GM12878 (cell line): ENCODE data around the gene CYP1A2. TPM values are rescaled to one million over a fixed set of nuclear protein-coding genes. Genes with fewer than 3 reads are reported as not detected.

Experiments used
- ATAC-seq: fragments of 200-7000 bp; cut with Tn5 transposase; 3 replicates; pipeline ENCODE4 v1.9.1; 2020; ENCODE audit warnings: mild to moderate bottlenecking, moderate library complexity
- BruUV-seq: library from RNA; stranded (reverse); fragments of 400-500 nt; replicated peaks from 2 replicates; lab custom pipeline; 2021; lab: Mats Ljungman, UMichigan
- CTCF ChIA-PET: fragments of 300-600 bp; sonication (Branson Sonifier 250); formaldehyde crosslinking; extraction: SDS; loops from one replicate; lab custom pipeline; 2021; ENCODE audit warnings: inconsistent platforms; lab: Yijun Ruan, JAX
- POLR2A ChIA-PET: fragments of 350-600 bp; formaldehyde crosslinking; extraction: SDS; loops from one replicate; lab custom pipeline; 2021; ENCODE audit warnings: inconsistent platforms; lab: Charles Lee
- RAD21 ChIA-PET: fragments of 300-600 bp; sonication (Branson Sonifier 250); formaldehyde crosslinking; loops from one replicate; lab custom pipeline; 2023; ENCODE audit warnings: antibody characterized with exemption; ENCODE audit not compliant: unreplicated experiment; lab: Charles Lee
- SMC1A ChIA-PET: fragments of 300-600 bp; sonication (Branson Sonifier 250); formaldehyde crosslinking; loops from one replicate; lab custom pipeline; 2023; ENCODE audit not compliant: unreplicated experiment, uncharacterized antibody; lab: Charles Lee
- DNase-seq: peaks from one replicate; pipeline ENCODE4 v3.0.0-alpha.2; 2011; ENCODE audit warnings: low read depth, low spot score
- FAIRE-seq: peaks from 3 replicates; lab custom pipeline; 2011; peaks lifted over from hg19 to GRCh38; lab: Jason Lieb, UNC
- H2AFZ ChIP-seq: 2 replicates; pipeline ENCODE4 v1.6.0; 2011; ENCODE audit warnings: low read depth, low read length, control low read depth; ENCODE audit not compliant: control insufficient read depth
- H3K27ac ChIP-seq: 2 replicates; pipeline ENCODE4 v1.5.1; 2011; ENCODE audit warnings: control low read depth; ENCODE audit not compliant: control insufficient read depth, insufficient read depth
- H3K27me3 ChIP-seq, 2 experiments: replicated peaks in 1 of 2; 2 replicates each; pipeline versions ENCODE4 v1.6.0 to v1.6.1; 2011; ENCODE audit warnings: low read length in 1 of 2; ENCODE audit not compliant: control insufficient read depth in 2 of 2, insufficient read depth in 2 of 2
- H3K36me3 ChIP-seq, 2 experiments: 2 replicates each; pipeline ENCODE4 v1.5.1; 2011; ENCODE audit warnings: low read length in 1 of 2; ENCODE audit not compliant: control insufficient read depth in 2 of 2, insufficient read depth in 2 of 2
- H3K4me1 ChIP-seq: 2 replicates; pipeline ENCODE4 v1.6.1; 2011; ENCODE audit warnings: mild to moderate bottlenecking, low read length, moderate library complexity, mixed read lengths; ENCODE audit not compliant: control insufficient read depth, insufficient read depth
- H3K4me2 ChIP-seq: 2 replicates; pipeline ENCODE4 v1.6.0; 2011; ENCODE audit warnings: control low read depth; ENCODE audit not compliant: control insufficient read depth, insufficient read depth
- H3K4me3 ChIP-seq: fragments of 200-600 bp; sonication (generic); 2 replicates; pipeline ENCODE4 v1.5.1; 2016
- H3K79me2 ChIP-seq: 2 replicates; pipeline ENCODE4 v1.6.0; 2011; ENCODE audit warnings: low read length; ENCODE audit not compliant: control insufficient read depth, insufficient read depth
- H3K9ac ChIP-seq: 2 replicates; pipeline ENCODE4 v1.8.0; 2011; ENCODE audit warnings: low read length, control low read depth, mixed read lengths; ENCODE audit not compliant: control insufficient read depth, insufficient read depth
- H3K9me3 ChIP-seq: replicated peaks from 3 replicates; pipeline ENCODE4 v1.5.1; 2011; ENCODE audit warnings: mild to moderate bottlenecking, low read length; ENCODE audit not compliant: control insufficient read depth, insufficient read depth
- H4K20me1 ChIP-seq: 2 replicates; pipeline ENCODE4 v1.6.0; 2011; ENCODE audit not compliant: control insufficient read depth, insufficient read depth
- BACH1 ChIP-seq: fragments of 450-650 bp; IDR thresholded peaks from 2 replicates; pipeline ENCODE4 v1.6.1; 2017; ENCODE audit warnings: mild to moderate bottlenecking, borderline replicate concordance
- CEBPB ChIP-seq, 2 experiments: fragments of 150-350 bp in 1 of 2; IDR thresholded peaks; 2 replicates each; pipeline ENCODE4 v1.6.1; 2012 to 2014; ENCODE audit warnings: low read depth in 2 of 2, low read length in 2 of 2, borderline replicate concordance in 1 of 2, inconsistent platforms in 1 of 2
- EZH2 ChIP-seq: IDR thresholded peaks from 2 replicates; pipeline ENCODE4 v1.6.1; 2012; ENCODE audit warnings: low read depth, mild to moderate bottlenecking, control low read depth, inconsistent platforms, low read length, borderline replicate concordance; ENCODE audit not compliant: control insufficient read depth
- FOXM1 ChIP-seq: IDR thresholded peaks from 2 replicates; pipeline ENCODE4 v1.6.1; 2012; ENCODE audit warnings: low read depth, mild to moderate bottlenecking, inconsistent platforms, low read length, moderate library complexity
- GABPA ChIP-seq: IDR thresholded peaks from 2 replicates; pipeline ENCODE4 v1.6.1; 2014; ENCODE audit warnings: antibody characterized with exemption, low read depth, mild to moderate bottlenecking, inconsistent platforms
- KAT2A ChIP-seq: conservative IDR thresholded peaks from 2 replicates; pipeline ENCODE4 v1.6.1; 2011; ENCODE audit warnings: low read depth, low read length; ENCODE audit not compliant: control insufficient read depth
- RCOR1 ChIP-seq: conservative IDR thresholded peaks from 2 replicates; pipeline ENCODE4 v1.6.1; 2012; ENCODE audit warnings: low read depth, low read length, improper control_type of control experiment
- RFX5 ChIP-seq: IDR thresholded peaks from 2 replicates; pipeline ENCODE4 v1.6.1; 2011; ENCODE audit warnings: low read depth, low read length, improper control_type of control experiment
- WGBS: methylation state at CpG from one replicate; pipeline ENCODE4 v1.1.6; 2016; ENCODE audit warnings: low lambda C conversion rate; ENCODE audit not compliant: insufficient replicate concordance, insufficient coverage; ENCODE audit errors: missing lambda C conversion rate; 5-methylcytosine and 5-hydroxymethylcytosine counted together
- in situ Hi-C: fragments of 300-500 bp; cut with MboI; formaldehyde crosslinking; loops from 9 replicates; pipeline ENCODE4 v1.14.3; 2018; ENCODE audit warnings: mixed read lengths
- intact Hi-C: fragments of 100-400 bp; cut with micrococcal nuclease; formaldehyde crosslinking; loops from one replicate; pipeline ENCODE4 v1.14.2; 2022; ENCODE audit not compliant: unreplicated experiment
- polyA plus RNA-seq, 11 experiments: library from polyadenylated mRNA; depleted of rRNA in 4 of 11; unstranded in 6 of 11; stranded (reverse) in 5 of 11; fragments of >200 nt; fragmentation: Nextera tagmentation in 4 of 11; fragmentation: Illumina TruSeq in 1 of 11; extraction: Ambion mirVana in 4 of 11; extraction: Trizol in 1 of 11; gene quantifications; 1 replicate in 1 of 11; 2 replicates in 10 of 11; pipeline versions ENCODE4 v1.2.1 to v1.2.3, GENCODE V29; 2011 to 2016; ENCODE audit warnings: inconsistent platforms in 2 of 11, missing spikeins in 2 of 11, low read depth in 1 of 11
- total RNA-seq, 4 experiments: library from RNA; depleted of rRNA in 3 of 4; stranded (reverse); fragments of >200 nt in 3 of 4; fragmentation: Illumina TruSeq in 1 of 4; extraction: Trizol in 1 of 4; gene quantifications; 2 replicates each; pipeline versions ENCODE4 v1.2.1 to v1.2.3, GENCODE V29; 2013 to 2021
- TF ChIP-seq, protein P1 (sequence below): IDR thresholded peaks from 2 replicates; pipeline ENCODE4 v1.6.1; 2012; ENCODE audit warnings: low read depth, low read length, improper control_type of control experiment

Gene CYP1A2
- total and polyA plus RNA-seq, 10 of the 15 experiments (the other 5 are each of a cell fraction or from before 2014, with no cell fraction given) = 0.03 to 0.09 (median 0.05) TPM; not detected in 7

DNA sequence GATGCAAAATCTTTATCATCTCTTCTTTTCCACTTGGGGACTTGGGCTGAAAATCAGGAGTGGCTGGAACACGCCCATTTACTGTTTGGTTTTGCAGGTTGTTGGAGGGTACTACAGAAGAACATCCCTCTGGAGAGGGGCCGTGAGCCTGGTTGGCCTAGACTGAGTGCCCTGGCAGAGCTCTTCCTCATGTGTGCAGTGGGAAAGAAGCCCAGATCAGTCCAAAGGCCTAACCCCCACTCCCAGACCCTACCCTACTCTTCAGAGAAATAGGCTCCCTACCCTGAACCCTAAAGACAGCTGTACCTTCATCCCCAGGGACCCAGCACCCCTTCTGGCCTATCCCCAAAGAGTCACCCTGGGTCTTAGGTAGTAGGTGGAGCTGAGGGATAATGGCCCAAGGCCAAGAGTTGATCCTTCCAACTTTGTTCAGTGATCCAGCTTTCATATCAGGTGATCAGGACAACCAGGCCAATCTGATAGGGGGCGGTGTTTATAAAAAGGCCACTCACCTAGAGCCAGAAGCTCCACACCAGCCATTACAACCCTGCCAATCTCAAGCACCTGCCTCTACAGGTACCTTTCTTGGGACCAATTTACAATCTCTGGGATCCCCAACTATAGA, at the start of gene CYP1A2 (continued):
- TF ChIP-seq, protein P1, sequence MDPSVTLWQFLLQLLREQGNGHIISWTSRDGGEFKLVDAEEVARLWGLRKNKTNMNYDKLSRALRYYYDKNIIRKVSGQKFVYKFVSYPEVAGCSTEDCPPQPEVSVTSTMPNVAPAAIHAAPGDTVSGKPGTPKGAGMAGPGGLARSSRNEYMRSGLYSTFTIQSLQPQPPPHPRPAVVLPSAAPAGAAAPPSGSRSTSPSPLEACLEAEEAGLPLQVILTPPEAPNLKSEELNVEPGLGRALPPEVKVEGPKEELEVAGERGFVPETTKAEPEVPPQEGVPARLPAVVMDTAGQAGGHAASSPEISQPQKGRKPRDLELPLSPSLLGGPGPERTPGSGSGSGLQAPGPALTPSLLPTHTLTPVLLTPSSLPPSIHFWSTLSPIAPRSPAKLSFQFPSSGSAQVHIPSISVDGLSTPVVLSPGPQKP = no peak
- TF ChIP-seq, all 136 proteins: peak for 0

DNA sequence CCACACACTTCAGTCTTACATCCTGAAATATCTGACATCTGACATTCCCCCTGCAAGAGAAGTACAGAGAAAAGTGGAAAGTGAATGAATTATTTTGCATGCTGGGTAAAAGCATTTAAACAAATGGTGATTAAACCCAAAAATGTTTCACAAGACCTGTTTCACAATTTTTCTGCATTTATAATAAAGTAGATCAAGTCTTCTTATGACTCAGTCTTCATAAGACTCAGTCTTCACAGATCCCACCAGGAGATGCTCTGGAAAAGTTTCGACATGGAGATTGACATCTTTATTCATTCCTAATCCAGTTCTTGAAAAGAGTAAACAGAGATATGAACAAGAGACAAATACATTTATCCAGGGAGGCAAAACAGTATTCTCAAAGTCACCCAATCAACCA, 39.6 kb upstream of the CYP1A2 start:
- BruUV-seq = no TSS peak
- TF ChIP-seq RCOR1 = no peak
- TF ChIP-seq GABPA = no peak
- TF ChIP-seq BACH1 = no peak
- no peak for TF ChIP-seq EZH2
- no peak for TF ChIP-seq CEBPB (IDR thresholded peaks at IDR 0.05; ENCODE audit: borderline replicate concordance in 1 of 2, low read depth in 2 of 2, low read length in 2 of 2)
- no peak for TF ChIP-seq FOXM1
- TF ChIP-seq RFX5 = no peak
- no peak for TF ChIP-seq KAT2A
- in situ Hi-C loops = no loop called here
- POLR2A ChIA-PET = no interaction called here
- no peaks in the 10 kb centered on the region for H3K79me2 ChIP-seq
- intact Hi-C loops = no loop called here
- H2AFZ ChIP-seq = no peak overlapping the region
- ATAC-seq (no peak), DNase-seq (no peak), FAIRE-seq (no peak)
- no peak overlapping the region for H3K4me3 ChIP-seq
- no peaks in the 10 kb centered on the region; a peak in 1 of 4 replicates for H3K27me3 ChIP-seq
- 0% methylated on average over 1 of the region's 1 CpG for WGBS
- no peaks in the 10 kb centered on the region for H3K9me3 ChIP-seq
- CTCF ChIA-PET = no interaction called here
- H3K4me2 ChIP-seq = no peak overlapping the region
- H3K9ac ChIP-seq = no peak overlapping the region
- H3K36me3 ChIP-seq = no peaks in the 10 kb centered on the region
- no peaks in the 10 kb centered on the region for H3K4me1 ChIP-seq
- no peak overlapping the region for H3K27ac ChIP-seq
- no peaks in the 10 kb centered on the region for H4K20me1 ChIP-seq
- SMC1A ChIA-PET = no interaction called here
- RAD21 ChIA-PET = no interaction called here
